8988T (cell line): Measurements from ENCODE around the gene SPAM1.
"Not testable (repeated sequence)": the region's sequence is repeated elsewhere in the genome, so short reads cannot be mapped to it uniquely, and the experiment has no call there.

ENCODE experiments used
- DNase-seq: peaks from one replicate; pipeline ENCODE4 v3.0.0; 2011

Gene SPAM1

GRCh38 chr7:123961771-123962170 is 36.7 kb downstream of the SPAM1 start:
- no peak for DNase-seq

- DNase-seq: no peak
Measured at GRCh38 chr7:123966936-123967335, 41.9 kb downstream of the SPAM1 start.

- DNase-seq: no peak
Measured at GRCh38 chr7:123972045-123972444, 47.0 kb downstream of the SPAM1 start.

- no peak for DNase-seq
Measured at GRCh38 chr7:123972831-123973230, 47.8 kb downstream of the SPAM1 start.

GRCh38 chr7:123974326-123974908 is 49.4 kb downstream of the SPAM1 start:
- no peak for DNase-seq

DNA sequence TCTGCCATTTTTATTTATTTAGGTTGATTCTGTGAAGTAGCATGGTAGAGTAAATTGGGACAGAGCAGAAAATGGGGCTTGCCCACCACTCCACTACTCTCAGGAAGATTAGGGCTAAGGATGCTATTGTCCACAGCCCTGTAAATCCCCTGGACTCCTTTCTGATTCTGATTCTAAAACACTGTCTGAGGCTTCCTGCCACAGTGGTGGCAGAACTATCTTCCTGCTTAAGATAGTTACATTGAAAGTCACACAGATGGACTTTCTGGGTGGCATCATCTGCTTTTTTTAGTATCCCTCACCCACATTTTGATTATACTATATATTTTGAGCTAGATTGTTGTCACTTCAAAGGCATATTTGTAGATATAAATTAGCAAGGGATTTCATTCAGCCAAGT is 50.0 kb downstream of the SPAM1 start:
- no peak for DNase-seq

GRCh38 chr7:123977081-123977480 is 52.0 kb downstream of the SPAM1 start:
- no peak for DNase-seq

GRCh38 chr7:123979876-123980275 is 54.8 kb downstream of the SPAM1 start:
- no peak for DNase-seq

DNA sequence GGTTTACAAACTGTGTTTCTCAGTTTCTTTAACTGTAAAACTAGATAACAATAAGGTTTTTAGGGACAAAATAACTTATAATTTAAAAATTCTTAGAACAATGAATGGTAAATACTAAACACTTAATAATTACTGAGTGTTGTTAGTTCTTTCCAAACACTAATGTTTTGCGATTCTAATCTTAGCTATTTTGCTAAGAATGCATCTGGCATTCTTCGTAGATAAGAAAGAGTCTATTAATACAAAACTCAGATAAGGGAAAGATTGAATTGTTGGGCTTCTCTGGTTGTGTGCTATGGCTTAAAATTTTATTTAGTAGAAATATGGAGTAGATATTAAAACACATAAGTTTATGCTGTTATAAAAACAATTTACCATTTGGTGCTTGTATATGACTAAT is 62.4 kb downstream of the SPAM1 start:
- no peak for DNase-seq

- DNase-seq: no peak
Measured at GRCh38 chr7:123992913-123993518, 68.0 kb downstream of the SPAM1 start.

DNA sequence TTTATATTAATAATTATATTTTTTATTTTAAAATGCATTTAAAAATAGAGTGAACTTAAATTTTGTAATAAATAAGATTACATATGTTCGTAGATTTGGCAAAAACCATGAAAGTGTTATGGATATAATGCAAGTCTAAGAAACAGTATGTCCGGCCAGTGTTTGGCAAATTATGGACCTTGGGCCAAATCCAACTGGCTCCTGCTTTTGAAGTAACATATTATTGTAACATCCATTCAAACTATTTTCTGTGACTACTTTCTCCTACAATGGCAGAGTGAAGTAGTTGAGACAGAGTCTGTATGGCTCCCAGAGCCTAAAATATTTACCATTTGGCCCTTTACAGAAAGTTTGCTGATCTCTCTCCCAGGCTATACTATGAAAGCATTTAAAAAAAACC is 69.0 kb downstream of the SPAM1 start:
- no peak for DNase-seq

DNA sequence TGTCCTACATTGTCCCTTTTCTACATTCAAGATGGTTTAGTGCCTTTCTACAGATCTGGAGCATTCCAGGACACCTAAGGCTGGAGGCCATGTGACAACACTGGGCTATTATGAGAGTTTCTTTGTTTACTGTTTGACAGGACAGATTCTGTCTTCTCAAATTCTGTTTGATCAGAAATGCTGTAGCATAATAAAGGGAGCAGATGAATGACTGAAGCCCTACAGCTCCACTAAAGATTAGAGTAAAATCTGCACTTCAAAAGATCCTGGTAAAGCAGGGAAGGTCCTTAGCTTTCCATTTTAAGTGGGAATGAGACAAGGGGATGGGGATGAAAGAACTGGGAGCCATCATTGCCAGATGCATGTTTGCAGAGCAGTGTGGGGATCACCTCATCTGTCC is 69.4 kb downstream of the SPAM1 start:
- DNase-seq: no peak

GRCh38 chr7:123995617-123996326 is 70.7 kb downstream of the SPAM1 start:
- no peak for DNase-seq

GRCh38 chr7:123996327-123996625 is 71.2 kb downstream of the SPAM1 start:
- DNase-seq: no peak

DNA sequence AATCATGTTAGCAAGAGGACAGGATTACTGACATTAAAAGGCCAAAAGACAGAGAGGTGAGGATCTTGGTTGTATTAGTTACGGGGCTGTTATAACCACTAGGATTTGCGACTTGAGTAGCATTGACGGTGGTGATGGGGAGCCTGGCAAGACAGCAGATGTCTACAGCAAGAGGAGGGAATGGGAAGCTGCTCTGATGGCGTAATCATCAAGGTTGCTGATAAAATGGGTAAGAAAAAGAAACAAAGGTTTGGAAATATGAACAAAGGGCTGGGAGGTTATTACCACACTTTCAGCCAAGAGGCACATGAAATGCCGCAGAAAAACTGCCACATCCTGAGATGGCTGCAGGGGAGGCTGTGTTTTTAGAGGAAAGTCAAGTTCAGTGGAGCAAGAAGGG is 73.9 kb downstream of the SPAM1 start:
- no peak for DNase-seq

DNA sequence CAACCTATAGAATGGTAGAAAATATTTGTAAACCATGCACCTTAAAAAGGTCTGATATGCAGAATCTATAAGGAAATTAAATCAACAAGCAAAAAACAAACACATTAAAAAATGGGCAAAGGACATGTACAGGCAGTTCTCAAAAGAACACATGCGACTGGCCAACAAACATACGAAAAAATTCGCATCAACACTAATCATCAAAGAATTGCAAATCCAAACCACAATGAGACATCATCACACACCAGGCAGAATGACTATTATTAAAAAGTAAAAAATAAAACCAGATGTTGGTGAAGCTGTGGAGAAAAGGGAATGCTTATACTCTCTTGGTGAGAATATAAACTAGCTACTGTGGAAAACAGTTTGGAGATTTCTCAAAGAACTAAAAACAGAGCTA is 74.7 kb downstream of the SPAM1 start:
- no peak for DNase-seq

DNA sequence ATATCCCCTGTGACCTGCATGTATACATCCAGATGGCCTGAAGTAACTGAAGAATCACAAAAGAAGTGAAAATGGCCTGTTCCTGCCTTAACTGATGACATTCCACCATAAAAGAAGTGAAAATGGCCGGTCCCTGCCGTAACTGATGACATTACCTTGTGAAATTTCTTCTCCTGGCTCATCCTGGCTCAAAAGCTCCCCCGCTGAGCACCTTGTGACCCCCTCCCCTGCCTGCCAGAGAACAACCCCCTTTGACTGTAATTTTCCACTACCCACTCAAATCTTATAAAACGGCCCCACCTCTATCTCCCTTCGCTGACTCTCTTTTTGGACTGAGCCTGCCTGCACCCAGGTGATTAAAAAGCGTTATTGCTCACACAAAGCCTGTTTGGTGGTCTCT is 83.3 kb downstream of the SPAM1 start:
- not testable (repeated sequence) for DNase-seq

DNA sequence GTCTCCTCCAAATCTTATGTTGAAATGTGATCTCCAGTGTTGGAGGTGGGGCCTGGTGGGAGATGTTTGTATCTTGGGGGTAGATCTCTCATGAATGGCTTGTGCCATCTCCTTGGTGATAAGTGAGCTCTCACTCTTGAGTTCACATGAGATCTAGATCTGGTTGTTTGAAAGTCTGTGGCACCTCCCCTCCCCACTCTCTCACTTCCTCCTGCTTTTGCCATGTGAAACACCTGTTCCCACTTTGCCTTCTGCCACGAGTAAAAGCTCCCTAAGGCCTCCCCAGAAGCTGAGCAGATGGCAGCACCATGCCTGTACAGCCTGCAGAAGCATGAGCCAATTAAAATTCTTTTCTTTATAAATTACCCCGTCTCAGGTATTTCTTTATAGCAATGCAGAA is 84.3 kb downstream of the SPAM1 start:
- no peak for DNase-seq
